ENCODE data around the gene TFEB. TPM values are rescaled to one million over a fixed set of nuclear protein-coding genes. Genes with fewer than 3 reads are reported as not detected.

Gene TFEB
- total RNA-seq, 2 experiments from 2014 or later, result 11.7 to 13.4 TPM

GRCh38 chr6:41759106-41759904, 23.9 kb upstream of the TFEB start:
- intact Hi-C loops (cut with micrococcal nuclease), result no loop called here
- no peaks in the 10 kb centered on the region for H3K9me3 Mint-ChIP-seq
- H3K4me3 Mint-ChIP-seq, result no peak overlapping the region
- ChIA-PET POLR2A (no interaction called here), CTCF (interaction anchor here (1.0 kb wide), 1 partner anchor 27 kb away, joined by 4 read pairs; no protein-coding TSS in a partner anchor)
- no peaks in the 10 kb centered on the region for H3K4me1 Mint-ChIP-seq (ENCODE audit: low read depth)
- no peaks in the 10 kb centered on the region for H3K36me3 Mint-ChIP-seq
- H3K27me3 Mint-ChIP-seq, result peaks cover 1% of the 10 kb centered on the region
- DNase-seq, result no peak
- no peak overlapping the region for H3K27ac Mint-ChIP-seq

GRCh38 chr6:41758641-41759035, 23.2 kb upstream of the TFEB start:
- no peak for DNase-seq
- ChIA-PET CTCF (interaction anchor here (1.0 kb wide), 1 partner anchor 28 kb away, joined by 4 read pairs; no protein-coding TSS in a partner anchor), POLR2A (no interaction called here)
- Mint-ChIP-seq H3K4me1 (ENCODE audit: low read depth) (no peaks in the 10 kb centered on the region), H3K4me3 (no peak overlapping the region), H3K27me3 (peaks cover 1% of the 10 kb centered on the region), H3K36me3 (no peaks in the 10 kb centered on the region), H3K9me3 (no peaks in the 10 kb centered on the region), H3K27ac (no peak overlapping the region)
- intact Hi-C loops (cut with micrococcal nuclease), result no loop called here

GRCh38 chr6:41757931-41758640, 22.7 kb upstream of the TFEB start:
- no peaks in the 10 kb centered on the region for H3K36me3 Mint-ChIP-seq
- H3K27me3 Mint-ChIP-seq, result peaks cover 1% of the 10 kb centered on the region
- ChIA-PET CTCF (no interaction called here), POLR2A (no interaction called here)
- H3K27ac Mint-ChIP-seq, result no peak overlapping the region
- no peaks in the 10 kb centered on the region for H3K4me1 Mint-ChIP-seq (ENCODE audit: low read depth)
- no peak overlapping the region for H3K4me3 Mint-ChIP-seq
- H3K9me3 Mint-ChIP-seq, result no peaks in the 10 kb centered on the region
- intact Hi-C loops (cut with micrococcal nuclease), result no loop called here
- DNase-seq, result no peak

- H3K4me1 Mint-ChIP-seq (ENCODE audit: low read depth), result no peaks in the 10 kb centered on the region
- CTCF ChIA-PET, result no interaction called here
- H3K4me3 Mint-ChIP-seq, result no peak overlapping the region
- no peaks in the 10 kb centered on the region for H3K36me3 Mint-ChIP-seq
- H3K9me3 Mint-ChIP-seq, result no peaks in the 10 kb centered on the region
- no peak for DNase-seq
- H3K27me3 Mint-ChIP-seq, result peaks cover 1% of the 10 kb centered on the region
- H3K27ac Mint-ChIP-seq, result no peak overlapping the region
- intact Hi-C loops (cut with micrococcal nuclease), result no loop called here
- POLR2A ChIA-PET, result no interaction called here
These were observed 21.9 kb upstream of the TFEB start for GRCh38 chr6:41757271-41757670.

GRCh38 chr6:41756354-41756753, 20.9 kb upstream of the TFEB start:
- intact Hi-C loops (cut with micrococcal nuclease), result no loop called here
- H3K4me3 Mint-ChIP-seq, result no peak overlapping the region
- ChIA-PET CTCF (no interaction called here), POLR2A (no interaction called here)
- H3K27me3 Mint-ChIP-seq, result peaks cover 1% of the 10 kb centered on the region
- no peak for DNase-seq
- no peaks in the 10 kb centered on the region for H3K4me1 Mint-ChIP-seq (ENCODE audit: low read depth)
- H3K36me3 Mint-ChIP-seq, result no peaks in the 10 kb centered on the region
- H3K27ac Mint-ChIP-seq, result no peak overlapping the region
- H3K9me3 Mint-ChIP-seq, result no peaks in the 10 kb centered on the region

- H3K4me1 Mint-ChIP-seq (ENCODE audit: low read depth), result no peaks in the 10 kb centered on the region
- ChIA-PET POLR2A (no interaction called here), CTCF (no interaction called here)
- intact Hi-C loops (cut with micrococcal nuclease), result no loop called here
- H3K9me3 Mint-ChIP-seq, result no peaks in the 10 kb centered on the region
- no peak for DNase-seq
- H3K4me3 Mint-ChIP-seq, result no peak overlapping the region
- no peaks in the 10 kb centered on the region for H3K36me3 Mint-ChIP-seq
- H3K27me3 Mint-ChIP-seq, result peaks cover 1% of the 10 kb centered on the region
- H3K27ac Mint-ChIP-seq, result no peak overlapping the region
These were observed 20.5 kb upstream of the TFEB start for GRCh38 chr6:41755895-41756294.

- intact Hi-C loops (cut with micrococcal nuclease), result no loop called here
- no peak overlapping the region for H3K4me3 Mint-ChIP-seq
- H3K9me3 Mint-ChIP-seq, result no peaks in the 10 kb centered on the region
- ChIA-PET CTCF (no interaction called here), POLR2A (no interaction called here)
- no peaks in the 10 kb centered on the region for H3K36me3 Mint-ChIP-seq
- H3K4me1 Mint-ChIP-seq (ENCODE audit: low read depth), result no peaks in the 10 kb centered on the region
- H3K27me3 Mint-ChIP-seq, result no peaks in the 10 kb centered on the region
- no peak overlapping the region for H3K27ac Mint-ChIP-seq
- no peak for DNase-seq
These were observed 15.0 kb upstream of the TFEB start for GRCh38 chr6:41750374-41750773.

GRCh38 chr6:41748542-41748941, 13.1 kb upstream of the TFEB start:
- DNase-seq, result no peak
- Mint-ChIP-seq H3K4me1 (ENCODE audit: low read depth) (no peaks in the 10 kb centered on the region), H3K36me3 (no peaks in the 10 kb centered on the region), H3K9me3 (no peaks in the 10 kb centered on the region), H3K4me3 (no peak overlapping the region), H3K27me3 (no peaks in the 10 kb centered on the region), H3K27ac (no peak overlapping the region)
- POLR2A ChIA-PET, result no interaction called here
- CTCF ChIA-PET, result interaction anchor here (0.7 kb wide), 1 partner anchor 65 kb away, joined by 6 read pairs; no protein-coding TSS in a partner anchor
- intact Hi-C loops (cut with micrococcal nuclease), result no loop called here

- H3K27ac Mint-ChIP-seq, result no peak overlapping the region
- H3K9me3 Mint-ChIP-seq, result no peaks in the 10 kb centered on the region
- intact Hi-C loops (cut with micrococcal nuclease), result no loop called here
- no peaks in the 10 kb centered on the region for H3K4me1 Mint-ChIP-seq (ENCODE audit: low read depth)
- no peak for DNase-seq
- ChIA-PET CTCF (interaction anchor here (0.6 to 0.7 kb wide), 2 partner anchors 65 to 168 kb away, joined by 3 to 6 read pairs; no protein-coding TSS in a partner anchor), POLR2A (no interaction called here)
- no peaks in the 10 kb centered on the region for H3K27me3 Mint-ChIP-seq
- no peak overlapping the region for H3K4me3 Mint-ChIP-seq
- H3K36me3 Mint-ChIP-seq, result no peaks in the 10 kb centered on the region
These were observed 12.7 kb upstream of the TFEB start for GRCh38 chr6:41748102-41748477.

- Mint-ChIP-seq H3K4me1 (ENCODE audit: low read depth) (no peaks in the 10 kb centered on the region), H3K27ac (no peak within 1 kb of the TSS), H3K9me3 (no peaks in the 10 kb centered on the region), H3K36me3 (no peaks in the 10 kb centered on the region), H3K27me3 (no peaks in the 10 kb centered on the region), H3K4me3 (no peak within 1 kb of the TSS)
- intact Hi-C loops (cut with micrococcal nuclease), result no loop called here
- CTCF ChIA-PET, result interaction anchor here (0.6 kb wide), 1 partner anchor 168 kb away, joined by 3 read pairs; no protein-coding TSS in a partner anchor
- POLR2A ChIA-PET, result no interaction called here
- DNase-seq, result no peak
These were observed 12.1 kb upstream of the TFEB start, which contains the start of gene PGC for GRCh38 chr6:41747256-41748101. PGC (minus strand) TSS chr6:41747397; CDS start chr6:41747334, 63 bp downstream.

- no peak for DNase-seq
- ChIA-PET POLR2A (no interaction called here), CTCF (no interaction called here)
- Mint-ChIP-seq H3K27ac (no peak overlapping the region), H3K9me3 (no peaks in the 10 kb centered on the region), H3K27me3 (no peaks in the 10 kb centered on the region), H3K36me3 (no peaks in the 10 kb centered on the region), H3K4me3 (no peak overlapping the region), H3K4me1 (ENCODE audit: low read depth) (no peaks in the 10 kb centered on the region)
- intact Hi-C loops (cut with micrococcal nuclease), result no loop called here
These were observed 10.7 kb upstream of the TFEB start for GRCh38 chr6:41746107-41746506.

- Mint-ChIP-seq H3K27ac (no peak overlapping the region), H3K36me3 (no peaks in the 10 kb centered on the region), H3K4me1 (ENCODE audit: low read depth) (no peaks in the 10 kb centered on the region), H3K9me3 (no peaks in the 10 kb centered on the region), H3K4me3 (no peak overlapping the region), H3K27me3 (no peaks in the 10 kb centered on the region)
- ChIA-PET POLR2A (no interaction called here), CTCF (no interaction called here)
- intact Hi-C loops (cut with micrococcal nuclease), result no loop called here
- DNase-seq, result no peak
These were observed 8.9 kb upstream of the TFEB start for GRCh38 chr6:41744236-41744787.
